Upper lobe of left lung (tissue), 6 donors: ENCODE data around the gene RNF130. TPM values are rescaled to one million over a fixed set of nuclear protein-coding genes. Genes with fewer than 3 reads are reported as not detected.

ENCODE experiments used
- ATAC-seq, 2 donors: fragments of 200-7000 bp; cut with Tn5 transposase; one replicate each; pipeline ENCODE4 v1.9.1; 2022; ENCODE audit warnings: mild to moderate bottlenecking in 2 of 2, moderate library complexity in 2 of 2; ENCODE audit not compliant: low FRiP score in 2 of 2
- DNase-seq, 2 donors: peaks; one replicate each; pipeline ENCODE4 v3.0.0-alpha.2; 2019 to 2020
- H3K27ac ChIP-seq, 4 donors: fragments of 200-600 bp; sonication (generic); one replicate each; pipeline ENCODE4 v1.5.1; 2016 to 2019
- H3K27me3 ChIP-seq, 4 donors: fragments of 200-600 bp; sonication (generic); one replicate each; pipeline ENCODE4 v1.5.1; 2017 to 2019
- H3K36me3 ChIP-seq, 4 donors: fragments of 200-600 bp; sonication (generic); one replicate each; pipeline ENCODE4 v1.5.1; 2016 to 2019
- H3K4me1 ChIP-seq, 4 donors: fragments of 200-600 bp; sonication (generic); one replicate each; pipeline ENCODE4 v1.5.1; 2018 to 2019
- H3K4me3 ChIP-seq, 4 donors: fragments of 200-600 bp; sonication (generic); one replicate each; pipeline ENCODE4 v1.5.1; 2017 to 2019; ENCODE audit warnings: mild to moderate bottlenecking in 2 of 4, moderate library complexity in 1 of 4
- H3K9me3 ChIP-seq, 4 donors: fragments of 200-600 bp; sonication (generic); one replicate each; pipeline ENCODE4 v1.5.1; 2018 to 2019
- CTCF ChIP-seq, 6 experiments: fragments of 450-650 bp in 4 of 6; fragments of 200-600 bp in 2 of 6; sonication (generic) in 2 of 6; IDR thresholded peaks; one replicate each; pipeline ENCODE4 v1.5.1; 2016 to 2019; ENCODE audit warnings: antibody characterized with exemption in 6 of 6
- EP300 ChIP-seq, 4 donors: sonication (generic); formaldehyde crosslinking; IDR thresholded peaks; one replicate each; pipeline ENCODE4 v1.5.1; 2017; ENCODE audit warnings: antibody characterized with exemption in 4 of 4, control low read depth in 2 of 4
- POLR2A ChIP-seq, 4 donors: fragments of 450-650 bp; IDR thresholded peaks; one replicate each; pipeline ENCODE4 v1.5.1; 2016 to 2017; ENCODE audit warnings: antibody characterized with exemption in 4 of 4, mild to moderate bottlenecking in 2 of 4
- POLR2AphosphoS5 ChIP-seq, 2 donors: sonication (generic); formaldehyde crosslinking; IDR thresholded peaks; one replicate each; pipeline ENCODE4 v1.5.1; 2017; ENCODE audit warnings: antibody characterized with exemption in 2 of 2
- WGBS, 2 donors: methylation state at CpG; one replicate each; pipeline ENCODE4 v1.1.5; 2017 to 2018; 5-methylcytosine and 5-hydroxymethylcytosine counted together
- total RNA-seq, 6 donors: library from RNA; depleted of rRNA in 4 of 6; stranded (reverse); fragments of >200 nt in 4 of 6; gene quantifications; one replicate each; pipeline versions ENCODE4 v1.1.0 to v1.2.1, GENCODE V29; 2016 to 2021
- donor health status: DM: no; HTN: no; CAD: no; lungs with moderate emphysema.
- donor health status: DM: no; HTN: yes; CAD: no; lungs with severe emphysema.

Gene RNF130
- 100 to 1,000 TPM in 3 of 6 donors, 10 to 100 TPM in 3; 54.5 to 137 (median 98.2) TPM for total RNA-seq

- ATAC-seq (peak; percentile 95 to 96), DNase-seq (peak; percentile 96 to 99)
- Histone ChIP-seq H3K36me3 (no peaks in the 10 kb centered on the region), H3K4me1 (peaks cover 12 to 32% (median 20%) of the 10 kb centered on the region in 4 donors), H3K27ac (peak within 1 kb of the TSS; percentile 94 to 99 (median 96)), H3K27me3 (no peaks in the 10 kb centered on the region), H3K9me3 (no peaks in the 10 kb centered on the region), H3K4me3 (peak within 1 kb of the TSS; percentile 69 to 98 (median 85))
- TF ChIP-seq POLR2A (IDR thresholded peaks at IDR 0.05) (peak in 2 of 4 donors; percentile 82 to 88), EP300 (IDR thresholded peaks at IDR 0.05) (no peak), POLR2AphosphoS5 (IDR thresholded peaks at IDR 0.05) (peak; percentile 62 to 79), CTCF (IDR thresholded peaks at IDR 0.05) (peak in 1 of 6 experiments; percentile 29)
- WGBS, 2 donors = 0 to 3% methylated on average over 3 to 7 of the region's 113 CpGs
These were observed at the start of gene RNF130 for GRCh38 chr5:180071531-180072255. Gene RNF130, minus strand, starts transcription at chr5:180071759. Its CDS starts 57 bp downstream, at chr5:180071702.

GRCh38 chr5:180120237-180121101 is 48.9 kb upstream of the RNF130 start:
- ATAC-seq (peak in 1 of 2 donors; percentile 17), DNase-seq (peak in 1 of 2 donors; percentile 76)
- H3K36me3 ChIP-seq = no peaks in the 10 kb centered on the region
- no peaks in the 10 kb centered on the region for H3K27me3 ChIP-seq
- H3K9me3 ChIP-seq = no peaks in the 10 kb centered on the region
- H3K4me3 ChIP-seq = no peak overlapping the region
- WGBS, 2 donors = 86 to 100% methylated on average over 7 to 28 of the region's 28 CpGs
- no peaks in the 10 kb centered on the region for H3K4me1 ChIP-seq
- no peak for TF ChIP-seq EP300 (IDR thresholded peaks at IDR 0.05)
- no peak for TF ChIP-seq POLR2A (IDR thresholded peaks at IDR 0.05)
- H3K27ac ChIP-seq = no peak overlapping the region

GRCh38 chr5:180119903-180120236 is 48.3 kb upstream of the RNF130 start:
- TF ChIP-seq POLR2AphosphoS5 (IDR thresholded peaks at IDR 0.05) (no peak), CTCF (IDR thresholded peaks at IDR 0.05) (no peak), EP300 (IDR thresholded peaks at IDR 0.05) (no peak), POLR2A (IDR thresholded peaks at IDR 0.05) (no peak)
- Histone ChIP-seq H3K4me3 (no peak overlapping the region), H3K36me3 (no peaks in the 10 kb centered on the region), H3K27ac (no peak overlapping the region), H3K27me3 (no peaks in the 10 kb centered on the region), H3K4me1 (no peaks in the 10 kb centered on the region), H3K9me3 (no peaks in the 10 kb centered on the region)
- no peak for ATAC-seq
- peak in 1 of 2 donors; percentile 53 for DNase-seq
- WGBS, 2 donors = 86 to 87% methylated on average over 1 to 12 of the region's 12 CpGs

- H3K27ac ChIP-seq = no peak overlapping the region
- no peaks in the 10 kb centered on the region for H3K9me3 ChIP-seq
- peak; percentile 6 to 22 for ATAC-seq
- H3K4me3 ChIP-seq = no peak overlapping the region
- no peaks in the 10 kb centered on the region for H3K27me3 ChIP-seq
- H3K36me3 ChIP-seq = no peaks in the 10 kb centered on the region
- no peaks in the 10 kb centered on the region for H3K4me1 ChIP-seq
- TF ChIP-seq POLR2AphosphoS5 (IDR thresholded peaks at IDR 0.05) (no peak), EP300 (IDR thresholded peaks at IDR 0.05) (no peak), POLR2A (IDR thresholded peaks at IDR 0.05) (no peak), CTCF (IDR thresholded peaks at IDR 0.05) (no peak)
- DNase-seq = peak in 1 of 2 donors; percentile 75
- WGBS, 2 donors = 85 to 86% methylated on average over 15 to 17 of the region's 23 CpGs
These were observed 47.7 kb upstream of the RNF130 start for GRCh38 chr5:180119031-180119902.
